ENCODE data around the gene RBM34.

RBM34 gene

DNA sequence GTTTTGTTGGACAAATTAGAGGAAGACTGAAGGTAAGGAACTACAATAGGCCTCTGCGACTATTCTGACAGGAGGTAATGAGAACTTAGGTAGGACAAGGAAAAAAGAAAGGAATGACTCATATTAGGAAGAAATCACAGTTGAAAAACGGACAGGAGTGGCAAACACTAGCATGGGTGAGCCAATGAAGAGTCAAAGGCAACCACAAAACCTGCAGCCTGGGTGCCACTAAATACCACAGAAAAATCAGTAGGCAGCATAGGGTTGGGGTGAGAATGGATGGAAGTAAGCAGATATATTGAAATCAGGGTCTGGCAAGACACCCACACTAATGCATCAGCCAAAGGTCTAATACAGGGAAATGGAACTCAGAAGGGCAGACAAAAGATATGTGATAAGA lies 10.0 kb downstream of the RBM34 start:
- DNase-seq, result no peak

DNA sequence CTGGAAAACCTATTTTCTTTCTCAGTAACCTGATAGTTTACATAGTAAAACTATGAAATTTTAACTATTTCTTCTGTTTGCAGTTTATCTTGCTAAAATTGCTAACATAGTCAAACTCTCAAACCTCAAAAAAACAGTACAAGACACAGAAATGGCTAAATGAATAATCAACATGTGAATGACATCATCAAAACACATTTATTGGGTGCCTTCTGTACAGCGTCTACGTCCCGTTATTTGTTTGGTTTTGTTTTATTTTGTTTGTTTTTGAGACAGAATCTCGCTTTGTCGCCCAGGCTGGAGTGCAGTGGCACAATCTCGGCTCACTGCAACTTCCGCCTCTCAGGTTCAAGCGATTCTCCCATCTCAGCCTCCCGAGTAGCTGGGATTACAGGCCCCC lies 11.2 kb downstream of the RBM34 start:
- no peak for DNase-seq

- no peak for DNase-seq
Measured at GRCh38 chr1:235147269-235147668, 13.8 kb downstream of the RBM34 start.

GRCh38 chr1:235145639-235146038 lies 15.4 kb downstream of the RBM34 start:
- DNase-seq, result no peak

- DNase-seq, result no peak
Measured at GRCh38 chr1:235142991-235143390, 18.1 kb downstream of the RBM34 start.

DNA sequence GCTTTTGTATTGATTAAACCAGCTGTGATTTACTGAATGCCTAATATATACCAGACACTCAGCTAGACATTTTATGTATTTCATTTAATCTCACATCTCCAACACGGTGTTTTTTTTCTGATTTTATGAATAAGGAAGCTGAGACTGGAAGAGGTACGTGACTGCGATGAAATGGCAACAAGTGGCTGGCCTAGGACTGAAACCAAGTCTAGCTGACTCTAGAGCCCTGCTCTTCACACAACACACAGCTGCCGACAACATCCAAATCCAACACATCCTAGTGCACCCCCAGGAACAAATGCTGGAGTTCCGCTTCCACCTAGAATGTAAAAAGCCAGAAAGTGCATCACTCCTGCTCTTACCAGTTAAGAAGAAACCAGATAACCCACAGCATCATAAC lies 21.7 kb downstream of the RBM34 start:
- DNase-seq, result no peak

- DNase-seq, result no peak
Measured at GRCh38 chr1:235138821-235139220, 22.2 kb downstream of the RBM34 start.

- DNase-seq, result no peak
Measured at GRCh38 chr1:235136111-235136510, 24.9 kb downstream of the RBM34 start.

GRCh38 chr1:235134171-235134570 lies 26.9 kb downstream of the RBM34 start:
- DNase-seq, result no peak

- no peak for DNase-seq
Measured at GRCh38 chr1:235133086-235133485, 28.0 kb downstream of the RBM34 start.

DNA sequence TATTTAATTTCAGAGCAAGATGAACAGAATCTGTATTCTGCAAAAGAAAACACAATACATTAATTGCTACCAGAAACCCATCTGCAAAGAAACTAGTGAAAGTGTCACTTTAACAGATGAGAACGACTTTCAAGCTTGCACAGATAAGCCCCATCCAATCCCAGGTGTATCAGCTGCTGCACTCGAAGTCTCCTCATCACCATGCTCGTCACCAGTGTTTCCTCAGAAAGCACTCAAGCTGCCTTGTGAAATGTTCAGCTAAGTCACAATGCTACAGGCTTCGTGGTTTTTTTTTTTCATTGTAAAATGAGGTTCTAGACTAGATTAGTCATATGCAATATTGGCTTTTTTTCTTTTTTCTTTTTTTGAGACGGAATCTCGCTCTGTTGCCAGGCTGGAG lies 29.1 kb downstream of the RBM34 start:
- no peak for DNase-seq

GRCh38 chr1:235130766-235131270 lies 30.2 kb downstream of the RBM34 start:
- DNase-seq, result no peak

GRCh38 chr1:235129774-235130570 lies 31.1 kb downstream of the RBM34 start:
- DNase-seq, result no peak

GRCh38 chr1:235128456-235129328 lies 32.4 kb downstream of the RBM34 start, which contains the start of gene TOMM20:
TSS of gene TOMM20 (minus strand) at chr1:235128837. CDS start at chr1:235128715, 122 bp downstream.
- peak; percentile 97 to 99 (median 98) for DNase-seq

DNA sequence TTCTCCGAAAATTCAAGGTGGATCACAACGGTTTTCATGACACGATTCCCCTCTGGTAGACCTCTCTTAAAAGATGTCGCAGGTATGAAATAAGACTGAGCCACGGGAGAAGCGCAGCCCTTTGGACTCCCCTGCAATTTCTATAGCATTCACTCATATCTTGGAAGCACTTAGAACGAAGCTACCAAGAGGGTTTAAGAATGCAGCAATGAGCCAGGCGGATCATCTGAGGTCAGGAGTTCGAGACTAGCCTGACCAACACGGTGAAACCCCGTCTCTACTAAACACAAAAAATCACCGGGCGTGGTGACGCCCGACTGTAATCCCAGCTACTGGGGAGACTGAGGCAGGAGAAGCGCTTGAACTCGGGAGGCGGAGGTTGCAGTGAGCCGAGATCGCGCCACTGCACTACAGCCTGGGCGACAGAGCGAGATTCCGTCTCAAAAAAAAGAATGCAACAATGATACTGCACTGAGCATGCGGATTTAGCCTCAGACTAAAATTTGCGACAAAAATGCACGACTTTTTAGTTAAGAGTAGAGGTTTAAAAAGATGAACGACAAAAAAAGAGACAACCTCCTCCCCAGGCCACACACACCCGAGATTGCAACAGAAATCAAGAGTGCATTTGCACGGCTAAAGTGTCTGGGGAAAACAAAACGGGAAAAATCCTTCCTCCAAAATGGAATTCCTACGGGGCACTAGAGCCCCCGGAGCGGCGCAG lies 33.2 kb downstream of the RBM34 start:
- DNase-seq, result peak in 2 of 3 experiments; percentile 1 to 52

- no peak for DNase-seq
Measured at GRCh38 chr1:235127203-235127602, 33.8 kb downstream of the RBM34 start.

- no peak for DNase-seq
Measured at GRCh38 chr1:235124665-235125064, 36.4 kb downstream of the RBM34 start.

DNA sequence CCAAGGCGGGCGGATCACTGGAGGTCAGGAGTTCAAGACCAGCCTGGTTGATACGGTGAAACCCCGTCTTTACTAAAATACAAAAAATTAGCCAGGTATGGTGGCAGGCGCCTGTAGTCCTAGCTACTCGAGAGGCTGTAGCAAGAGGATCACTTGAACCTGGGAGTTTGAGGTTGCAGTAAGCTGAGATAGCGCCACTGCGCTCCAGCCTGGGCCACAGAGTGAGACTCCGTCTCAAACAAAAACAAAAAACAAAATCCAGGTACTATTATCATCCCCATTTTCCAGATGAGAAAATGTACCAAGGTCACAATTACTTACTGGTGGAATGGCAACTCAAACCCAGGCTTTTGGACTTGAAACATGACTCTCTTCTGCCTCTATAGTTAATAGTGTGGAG lies 36.9 kb downstream of the RBM34 start:
- DNase-seq, result no peak

- no peak for DNase-seq
Measured at GRCh38 chr1:235122348-235122747, 38.7 kb downstream of the RBM34 start.

- no peak for DNase-seq
Measured at GRCh38 chr1:235113183-235113917, 47.7 kb downstream of the RBM34 start.

- no peak for DNase-seq
Measured at GRCh38 chr1:235112297-235113182, 48.5 kb downstream of the RBM34 start.

Data from NCI-H1417 (cell line).